Upper lobe of right lung (tissue), 1 donor: ENCODE results near the gene PRDX1. TPM values are rescaled to one million over a fixed set of nuclear protein-coding genes. Genes with fewer than 3 reads are reported as not detected.

Experiments
- ATAC-seq: fragments of 200-7000 bp; cut with Tn5 transposase; one replicate; pipeline ENCODE4 v1.9.1; 2020; ENCODE audit warnings: mild to moderate bottlenecking, moderate library complexity
- DNase-seq: peaks from one replicate; pipeline ENCODE4 v3.0.0-alpha.2; 2020
- H3K27ac ChIP-seq: fragments of 200-600 bp; one replicate; pipeline ENCODE4 v1.8.0; 2022
- H3K27me3 ChIP-seq: fragments of 200-600 bp; one replicate; pipeline ENCODE4 v1.8.0; 2022; ENCODE audit warnings: mild to moderate bottlenecking
- H3K36me3 ChIP-seq: fragments of 200-600 bp; one replicate; pipeline ENCODE4 v1.8.0; 2022
- H3K4me1 ChIP-seq: fragments of 200-600 bp; one replicate; pipeline ENCODE4 v1.8.0; 2022
- H3K4me3 ChIP-seq: fragments of 200-600 bp; one replicate; pipeline ENCODE4 v1.8.0; 2022; ENCODE audit warnings: mild to moderate bottlenecking
- H3K9me3 ChIP-seq: fragments of 200-600 bp; one replicate; pipeline ENCODE4 v1.8.0; 2022
- intact Hi-C: fragments of 100-400 bp; cut with DNase I; formaldehyde crosslinking; loops from one replicate; pipeline ENCODE4 v1.11.0; 2022
- total RNA-seq: library from RNA; stranded (reverse); fragmentation: NEBNext Ultra II Directional; extraction: Animal tissue kit (Norgen Biotek cat#: 25700); gene quantifications from one replicate; pipeline ENCODE4 v1.2.1, GENCODE V29; 2021
- TF ChIP-seq, protein P1 (sequence below): fragments of 200-600 bp; IDR thresholded peaks from one replicate; pipeline ENCODE4 v1.8.0; 2022; ENCODE audit warnings: antibody characterized with exemption
- donor health status: DM: no; HTN: yes; CAD: no; lungs with severe emphysema.

PRDX1 gene
- total RNA-seq, 1 donor from 2014 or later = 401 TPM

- peaks cover 31% of the 10 kb centered on the region for H3K4me1 ChIP-seq
- H3K36me3 ChIP-seq = no peaks in the 10 kb centered on the region
- no peaks in the 10 kb centered on the region for H3K9me3 ChIP-seq
- ATAC-seq = peak; percentile 92
- no peaks in the 10 kb centered on the region for H3K27me3 ChIP-seq
- TF ChIP-seq, protein P1, sequence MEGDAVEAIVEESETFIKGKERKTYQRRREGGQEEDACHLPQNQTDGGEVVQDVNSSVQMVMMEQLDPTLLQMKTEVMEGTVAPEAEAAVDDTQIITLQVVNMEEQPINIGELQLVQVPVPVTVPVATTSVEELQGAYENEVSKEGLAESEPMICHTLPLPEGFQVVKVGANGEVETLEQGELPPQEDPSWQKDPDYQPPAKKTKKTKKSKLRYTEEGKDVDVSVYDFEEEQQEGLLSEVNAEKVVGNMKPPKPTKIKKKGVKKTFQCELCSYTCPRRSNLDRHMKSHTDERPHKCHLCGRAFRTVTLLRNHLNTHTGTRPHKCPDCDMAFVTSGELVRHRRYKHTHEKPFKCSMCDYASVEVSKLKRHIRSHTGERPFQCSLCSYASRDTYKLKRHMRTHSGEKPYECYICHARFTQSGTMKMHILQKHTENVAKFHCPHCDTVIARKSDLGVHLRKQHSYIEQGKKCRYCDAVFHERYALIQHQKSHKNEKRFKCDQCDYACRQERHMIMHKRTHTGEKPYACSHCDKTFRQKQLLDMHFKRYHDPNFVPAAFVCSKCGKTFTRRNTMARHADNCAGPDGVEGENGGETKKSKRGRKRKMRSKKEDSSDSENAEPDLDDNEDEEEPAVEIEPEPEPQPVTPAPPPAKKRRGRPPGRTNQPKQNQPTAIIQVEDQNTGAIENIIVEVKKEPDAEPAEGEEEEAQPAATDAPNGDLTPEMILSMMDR = no peak
- peak; percentile 78 for DNase-seq
- no peak overlapping the region for H3K4me3 ChIP-seq
- H3K27ac ChIP-seq = peak overlapping the region; percentile 55
- intact Hi-C loops = no loop called here
Measured at GRCh38 chr1:45543581-45544417, 22.1 kb upstream of the PRDX1 start.

DNA sequence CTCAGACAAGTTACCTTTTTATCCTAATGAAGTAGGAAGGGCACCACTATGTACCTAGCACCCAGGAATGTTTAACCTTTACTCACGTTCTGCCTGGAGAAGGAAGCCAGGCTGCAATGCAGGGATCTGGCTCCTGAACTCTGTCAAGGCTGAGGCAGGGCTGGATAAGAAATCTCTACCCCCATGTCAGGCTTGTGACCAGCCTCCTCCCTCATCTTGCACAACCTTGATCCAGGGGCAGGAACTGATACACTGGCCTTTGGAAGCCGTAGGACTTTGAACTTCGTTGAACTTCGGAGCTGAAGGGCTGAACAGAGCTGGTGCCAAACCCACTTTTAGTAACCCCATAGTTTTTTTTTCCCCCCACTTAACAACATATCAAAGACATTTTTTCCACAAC is 20.9 kb upstream of the PRDX1 start:
- peak; percentile 83 for ATAC-seq
- no peak overlapping the region for H3K4me3 ChIP-seq
- H3K27ac ChIP-seq = peak overlapping the region; percentile 65
- H3K9me3 ChIP-seq = no peaks in the 10 kb centered on the region
- no peaks in the 10 kb centered on the region for H3K36me3 ChIP-seq
- no peaks in the 10 kb centered on the region for H3K27me3 ChIP-seq
- DNase-seq = peak; percentile 66
- intact Hi-C loops = no loop called here
- TF ChIP-seq, protein P1 = no peak
- H3K4me1 ChIP-seq = peaks cover 31% of the 10 kb centered on the region

DNA sequence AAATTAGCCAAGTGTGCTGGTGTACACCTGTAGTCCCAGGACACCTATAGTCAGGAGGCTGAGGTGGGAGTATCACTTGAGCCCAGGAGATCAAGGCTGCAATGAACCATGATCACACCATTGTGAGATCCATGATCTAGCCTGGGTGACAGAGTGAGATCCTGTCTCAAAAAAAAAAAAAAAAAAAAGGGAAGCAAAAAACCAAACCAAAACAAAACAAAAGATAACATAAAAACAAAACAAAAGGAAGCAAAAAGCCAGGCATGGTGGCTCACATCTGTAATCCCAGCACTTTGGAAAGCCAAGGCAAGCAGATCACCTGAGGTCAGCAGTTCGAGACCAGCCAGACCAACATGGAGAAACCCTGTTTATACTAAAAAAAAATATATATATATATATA is 19.5 kb upstream of the PRDX1 start:
- no peaks in the 10 kb centered on the region for H3K9me3 ChIP-seq
- H3K27me3 ChIP-seq = no peaks in the 10 kb centered on the region
- H3K4me1 ChIP-seq = peaks cover 31% of the 10 kb centered on the region
- no peaks in the 10 kb centered on the region for H3K36me3 ChIP-seq
- H3K4me3 ChIP-seq = no peak overlapping the region
- no peak for DNase-seq
- intact Hi-C loops = no loop called here
- TF ChIP-seq, protein P1 = no peak
- no peak for ATAC-seq
- no peak overlapping the region for H3K27ac ChIP-seq

- TF ChIP-seq, protein P1 = no peak
- Histone ChIP-seq H3K4me1 (no peaks in the 10 kb centered on the region), H3K36me3 (no peaks in the 10 kb centered on the region), H3K27ac (no peak overlapping the region), H3K27me3 (no peaks in the 10 kb centered on the region), H3K4me3 (no peak overlapping the region), H3K9me3 (no peaks in the 10 kb centered on the region)
- ATAC-seq (no peak), DNase-seq (no peak)
- intact Hi-C loops = no loop called here
Measured at GRCh38 chr1:45536886-45537285, 15.2 kb upstream of the PRDX1 start.

DNA sequence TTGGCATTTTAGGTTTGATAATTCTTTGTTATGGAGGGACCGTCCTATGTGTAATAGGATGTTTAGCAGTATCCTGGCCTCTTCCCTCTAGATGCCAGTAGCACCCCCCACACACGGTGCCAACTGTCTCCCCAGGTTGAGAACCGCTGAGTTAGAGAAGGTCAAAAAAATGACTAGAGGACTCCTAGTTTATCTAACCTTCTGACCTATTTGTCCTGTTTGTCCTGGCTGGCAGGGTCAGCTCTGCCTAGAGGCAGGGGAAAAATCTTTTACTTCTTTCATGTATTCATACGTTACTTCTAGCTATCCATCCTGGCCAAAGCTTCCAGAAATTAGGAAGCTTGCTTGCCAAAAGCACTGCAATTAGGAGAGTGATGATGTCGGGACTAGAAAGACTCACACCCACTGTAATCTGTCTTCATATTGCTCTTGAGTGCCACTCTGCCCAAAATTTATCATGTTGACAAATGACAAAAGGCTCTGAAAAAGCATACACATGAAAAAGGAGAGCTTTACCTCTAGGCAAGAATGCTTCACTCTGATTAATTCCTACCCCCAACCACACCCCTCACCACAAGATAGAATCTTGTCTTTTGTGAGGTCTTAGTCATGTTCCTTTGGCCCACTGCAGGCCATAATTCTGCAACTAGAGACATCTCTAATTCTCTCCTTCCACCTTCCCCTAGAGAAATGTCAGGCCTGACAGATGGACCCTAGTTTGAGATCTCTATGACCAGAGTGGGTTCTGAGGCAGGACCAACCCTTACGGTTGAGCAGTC is 14.5 kb upstream of the PRDX1 start:
- ATAC-seq = no peak
- H3K4me3 ChIP-seq = no peak overlapping the region
- no peaks in the 10 kb centered on the region for H3K27me3 ChIP-seq
- no peaks in the 10 kb centered on the region for H3K9me3 ChIP-seq
- TF ChIP-seq, protein P1 = no peak
- H3K4me1 ChIP-seq = no peaks in the 10 kb centered on the region
- intact Hi-C loops = no loop called here
- no peak overlapping the region for H3K27ac ChIP-seq
- no peak for DNase-seq
- no peaks in the 10 kb centered on the region for H3K36me3 ChIP-seq
